A549 (cell line): Measurements from ENCODE around the gene PKD1.

Experiments used
- PBX3 ChIP-seq: IDR thresholded peaks from 2 replicates; pipeline ENCODE4 v1.6.1; 2012
- RNF2 ChIP-seq: fragments of 200-600 bp; sonication (generic); IDR thresholded peaks from 2 replicates; pipeline ENCODE4 v1.6.1; 2016; ENCODE audit warnings: low read depth, mild to moderate bottlenecking, antibody characterized with exemption, moderate library complexity, borderline replicate concordance
- SMC3 ChIP-seq: fragments of >200 bp; sonication (Bioruptor Twin); formaldehyde crosslinking; IDR thresholded peaks from 3 replicates; pipeline ENCODE4 v1.6.1; 2018; ENCODE audit warnings: inconsistent platforms
- TF ChIP-seq, protein P1 (sequence below): fragments of >200 bp; sonication (Bioruptor Twin); formaldehyde crosslinking; IDR thresholded peaks from 3 replicates; pipeline ENCODE4 v1.5.1; 2016

DNA sequence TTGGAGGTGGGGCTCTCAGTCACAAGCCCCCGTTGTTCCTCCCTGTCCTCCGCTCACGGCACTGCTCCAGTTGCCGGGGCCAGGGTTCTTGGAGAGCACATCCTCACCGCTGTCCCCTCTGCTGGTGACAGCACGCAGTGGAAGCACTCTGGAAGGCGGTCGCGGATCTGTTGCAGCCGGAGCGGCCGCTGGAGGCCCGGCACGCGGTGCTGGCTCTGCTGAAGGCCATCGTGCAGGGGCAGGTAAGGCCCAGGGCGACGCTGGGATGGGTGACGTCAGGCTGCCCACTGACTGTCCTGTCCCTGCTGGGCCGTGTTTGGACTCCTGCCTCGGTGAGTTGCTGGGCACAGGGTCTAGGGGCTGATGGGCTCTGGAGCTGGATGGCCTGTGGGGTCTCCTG lies 82.5 kb downstream of the PKD1 start:
- TF ChIP-seq, protein P1, sequence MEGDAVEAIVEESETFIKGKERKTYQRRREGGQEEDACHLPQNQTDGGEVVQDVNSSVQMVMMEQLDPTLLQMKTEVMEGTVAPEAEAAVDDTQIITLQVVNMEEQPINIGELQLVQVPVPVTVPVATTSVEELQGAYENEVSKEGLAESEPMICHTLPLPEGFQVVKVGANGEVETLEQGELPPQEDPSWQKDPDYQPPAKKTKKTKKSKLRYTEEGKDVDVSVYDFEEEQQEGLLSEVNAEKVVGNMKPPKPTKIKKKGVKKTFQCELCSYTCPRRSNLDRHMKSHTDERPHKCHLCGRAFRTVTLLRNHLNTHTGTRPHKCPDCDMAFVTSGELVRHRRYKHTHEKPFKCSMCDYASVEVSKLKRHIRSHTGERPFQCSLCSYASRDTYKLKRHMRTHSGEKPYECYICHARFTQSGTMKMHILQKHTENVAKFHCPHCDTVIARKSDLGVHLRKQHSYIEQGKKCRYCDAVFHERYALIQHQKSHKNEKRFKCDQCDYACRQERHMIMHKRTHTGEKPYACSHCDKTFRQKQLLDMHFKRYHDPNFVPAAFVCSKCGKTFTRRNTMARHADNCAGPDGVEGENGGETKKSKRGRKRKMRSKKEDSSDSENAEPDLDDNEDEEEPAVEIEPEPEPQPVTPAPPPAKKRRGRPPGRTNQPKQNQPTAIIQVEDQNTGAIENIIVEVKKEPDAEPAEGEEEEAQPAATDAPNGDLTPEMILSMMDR: no peak
- TF ChIP-seq SMC3: no peak
- TF ChIP-seq RNF2: no peak
- no peak for TF ChIP-seq PBX3
